ENCODE results near the gene TFDP3. TPM values are rescaled to one million over a fixed set of nuclear protein-coding genes. Genes with fewer than 3 reads are reported as not detected.

The TFDP3 gene
- total RNA-seq, 4 donors from 2014 or later, result not detected

DNA sequence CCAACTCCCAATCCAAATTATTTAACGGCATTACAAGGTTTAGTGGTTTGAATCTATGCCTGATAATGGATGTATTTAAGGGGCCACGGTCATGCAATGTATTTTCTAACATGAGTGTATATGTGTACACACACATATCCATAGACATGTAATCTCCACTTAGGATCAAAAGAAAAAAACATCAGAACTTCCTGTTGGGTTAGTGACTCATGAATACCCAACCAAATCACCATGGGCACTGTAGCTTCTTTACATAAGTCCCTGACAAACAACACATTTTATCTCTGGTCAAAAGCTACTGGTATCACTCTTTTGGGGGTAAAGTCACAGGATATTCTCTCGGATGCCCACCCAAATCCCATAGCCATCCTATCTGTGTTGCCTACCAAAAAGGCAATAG is 36.5 kb upstream of the TFDP3 start:
- in situ Hi-C loops (cut with MboI; ENCODE audit: low sequenced_read_pairs in 4 of 4), result no loop called here
- no peak for TF ChIP-seq POLR2A (IDR thresholded peaks at IDR 0.05)
- TF ChIP-seq, protein P1, sequence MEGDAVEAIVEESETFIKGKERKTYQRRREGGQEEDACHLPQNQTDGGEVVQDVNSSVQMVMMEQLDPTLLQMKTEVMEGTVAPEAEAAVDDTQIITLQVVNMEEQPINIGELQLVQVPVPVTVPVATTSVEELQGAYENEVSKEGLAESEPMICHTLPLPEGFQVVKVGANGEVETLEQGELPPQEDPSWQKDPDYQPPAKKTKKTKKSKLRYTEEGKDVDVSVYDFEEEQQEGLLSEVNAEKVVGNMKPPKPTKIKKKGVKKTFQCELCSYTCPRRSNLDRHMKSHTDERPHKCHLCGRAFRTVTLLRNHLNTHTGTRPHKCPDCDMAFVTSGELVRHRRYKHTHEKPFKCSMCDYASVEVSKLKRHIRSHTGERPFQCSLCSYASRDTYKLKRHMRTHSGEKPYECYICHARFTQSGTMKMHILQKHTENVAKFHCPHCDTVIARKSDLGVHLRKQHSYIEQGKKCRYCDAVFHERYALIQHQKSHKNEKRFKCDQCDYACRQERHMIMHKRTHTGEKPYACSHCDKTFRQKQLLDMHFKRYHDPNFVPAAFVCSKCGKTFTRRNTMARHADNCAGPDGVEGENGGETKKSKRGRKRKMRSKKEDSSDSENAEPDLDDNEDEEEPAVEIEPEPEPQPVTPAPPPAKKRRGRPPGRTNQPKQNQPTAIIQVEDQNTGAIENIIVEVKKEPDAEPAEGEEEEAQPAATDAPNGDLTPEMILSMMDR (IDR thresholded peaks at IDR 0.05 in 4 of 5, conservative IDR thresholded peaks at IDR 0.05 in 1 of 5), result no peak

DNA sequence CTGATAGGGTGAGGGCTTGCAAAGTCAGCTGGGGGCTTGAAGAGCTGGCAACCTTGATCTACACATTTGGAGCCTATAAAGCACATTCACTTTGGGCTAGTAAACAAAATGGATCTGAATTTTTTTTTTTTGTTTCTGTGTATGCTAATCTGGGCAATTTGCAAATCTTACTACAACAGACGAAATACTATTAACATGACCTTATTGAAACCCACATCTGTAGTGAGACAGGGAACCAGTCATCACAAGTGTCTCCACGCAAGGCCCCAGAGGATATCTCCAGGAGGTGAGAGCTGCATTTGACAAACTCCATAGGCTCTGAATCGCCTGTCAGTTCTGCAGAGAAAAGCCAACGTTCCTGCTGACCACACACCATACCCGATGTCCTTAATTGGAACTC is 33.0 kb upstream of the TFDP3 start:
- Histone ChIP-seq H3K4me3 (no peak overlapping the region), H3K4me1 (no peaks in the 10 kb centered on the region), H3K36me3 (no peaks in the 10 kb centered on the region), H3K9me3 (peaks cover 0 to 10% (median 0%) of the 10 kb centered on the region in 3 donors), H3K27ac (no peak overlapping the region), H3K27me3 (no peaks in the 10 kb centered on the region)
- TF ChIP-seq, protein P1 (IDR thresholded peaks at IDR 0.05 in 4 of 5, conservative IDR thresholded peaks at IDR 0.05 in 1 of 5), result no peak
- no peak for TF ChIP-seq POLR2A (IDR thresholded peaks at IDR 0.05)
- no peak for DNase-seq
- in situ Hi-C loops (cut with MboI; ENCODE audit: low sequenced_read_pairs in 4 of 4), result no loop called here
- no peak for ATAC-seq
- intact Hi-C loops (cut with DNase I; ENCODE audit: low total_unique reads), result no loop called here

More for the DNA sequence above, 36.5 kb upstream of the TFDP3 start:
- Histone ChIP-seq H3K9me3 (no peaks in the 10 kb centered on the region), H3K4me3 (no peak overlapping the region), H3K4me1 (no peaks in the 10 kb centered on the region), H3K36me3 (no peaks in the 10 kb centered on the region), H3K27me3 (no peaks in the 10 kb centered on the region), H3K27ac (no peak overlapping the region)
- intact Hi-C loops (cut with DNase I; ENCODE audit: low total_unique reads), result no loop called here
- ATAC-seq (no peak), DNase-seq (no peak)

DNA sequence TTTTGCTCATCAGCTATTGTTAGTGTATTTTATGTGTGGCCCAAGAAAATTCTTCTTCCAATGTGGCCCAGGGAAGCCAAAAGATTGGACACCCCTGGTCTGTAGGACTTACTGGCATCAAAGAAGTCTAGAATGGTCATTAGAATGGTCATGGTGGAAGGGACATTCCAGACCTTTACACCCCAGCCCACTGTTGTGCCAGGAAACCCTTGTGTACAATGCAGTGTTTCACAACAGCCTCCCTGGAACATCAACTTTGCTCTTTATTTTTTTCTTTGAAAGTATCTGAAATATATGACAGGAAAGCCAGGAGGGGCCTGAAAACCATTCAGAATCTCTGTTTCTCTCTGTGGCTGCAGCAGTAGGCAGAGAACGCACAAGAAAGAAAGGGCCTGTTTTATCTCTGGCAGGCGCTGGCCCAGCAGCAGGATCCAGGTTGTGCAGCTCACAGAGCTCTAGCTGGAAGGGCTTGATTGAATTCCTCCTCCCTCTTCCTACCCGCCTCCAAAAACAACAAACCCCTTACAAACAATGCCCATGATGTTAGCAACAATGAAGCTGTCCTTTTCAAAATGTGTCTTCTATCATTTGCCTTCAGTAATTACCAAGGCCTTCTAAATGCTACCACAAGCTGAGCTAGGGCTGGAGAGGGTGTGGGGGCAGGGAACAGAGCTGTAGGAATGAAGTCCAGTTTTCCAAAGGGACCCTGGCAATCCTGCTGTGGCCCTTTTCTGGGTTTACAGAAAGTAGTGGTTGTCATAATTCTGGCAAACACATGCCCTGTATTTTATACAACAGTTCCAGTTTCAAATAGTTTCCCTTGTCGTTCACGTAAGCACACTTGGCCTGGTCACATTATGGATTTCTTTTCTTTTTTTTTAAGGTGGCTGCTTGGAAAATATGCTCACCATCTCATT is 32.3 kb upstream of the TFDP3 start:
- H3K27me3 ChIP-seq, result no peaks in the 10 kb centered on the region
- DNase-seq (no peak), ATAC-seq (no peak)
- H3K27ac ChIP-seq, result no peak overlapping the region
- no peak for TF ChIP-seq POLR2A (IDR thresholded peaks at IDR 0.05)
- TF ChIP-seq, protein P1 (IDR thresholded peaks at IDR 0.05 in 4 of 5, conservative IDR thresholded peaks at IDR 0.05 in 1 of 5), result no peak
- H3K36me3 ChIP-seq, result no peaks in the 10 kb centered on the region
- no peaks in the 10 kb centered on the region for H3K4me1 ChIP-seq
- peaks cover 0 to 10% (median 0%) of the 10 kb centered on the region in 3 donors for H3K9me3 ChIP-seq
- in situ Hi-C loops (cut with MboI; ENCODE audit: low sequenced_read_pairs in 4 of 4), result no loop called here
- H3K4me3 ChIP-seq, result no peak overlapping the region
- intact Hi-C loops (cut with DNase I; ENCODE audit: low total_unique reads), result no loop called here

DNA sequence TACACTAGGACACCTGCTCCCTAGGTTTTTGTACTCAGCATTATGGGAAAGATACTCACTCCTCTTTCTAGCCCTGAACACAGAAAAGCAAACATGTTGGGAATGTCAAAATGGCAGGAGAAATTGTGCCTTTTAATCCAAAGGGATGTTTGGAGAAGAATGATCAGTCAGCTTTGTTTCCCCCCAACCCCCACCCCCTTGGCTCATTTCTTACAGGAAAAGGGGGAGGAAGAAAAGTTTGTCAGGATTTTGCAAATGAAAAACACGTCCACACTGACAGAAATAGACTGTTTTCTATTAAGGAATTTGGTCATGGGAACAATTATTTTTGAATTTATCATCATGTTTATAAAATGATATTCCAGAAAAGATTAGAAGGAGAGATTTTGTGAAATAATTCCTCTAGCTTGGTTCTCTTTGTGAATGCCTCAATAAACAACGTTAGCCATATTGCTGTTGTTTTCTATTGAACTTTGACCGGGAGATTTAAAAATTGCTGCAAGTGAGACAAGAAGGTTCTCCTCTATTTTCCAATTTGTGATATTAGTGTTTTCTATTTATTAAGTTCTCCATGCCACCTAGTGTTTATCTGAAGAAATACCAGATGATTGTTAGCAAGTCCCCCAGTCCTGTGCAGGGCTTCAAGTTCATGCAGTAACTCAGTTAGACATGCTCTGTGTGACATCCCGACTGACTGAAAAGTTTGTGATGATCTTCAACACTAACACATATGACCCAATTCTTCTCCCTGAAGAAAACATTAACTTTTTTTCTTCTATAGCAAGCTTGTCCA is 31.3 kb upstream of the TFDP3 start:
- H3K4me3 ChIP-seq, result no peak overlapping the region
- H3K27me3 ChIP-seq, result no peaks in the 10 kb centered on the region
- intact Hi-C loops (cut with DNase I; ENCODE audit: low total_unique reads) (no loop called here), in situ Hi-C loops (cut with MboI; ENCODE audit: low sequenced_read_pairs in 4 of 4) (no loop called here)
- no peaks in the 10 kb centered on the region for H3K36me3 ChIP-seq
- no peak for TF ChIP-seq POLR2A (IDR thresholded peaks at IDR 0.05)
- TF ChIP-seq, protein P1 (IDR thresholded peaks at IDR 0.05 in 4 of 5, conservative IDR thresholded peaks at IDR 0.05 in 1 of 5), result no peak
- no peak for DNase-seq
- H3K4me1 ChIP-seq, result no peaks in the 10 kb centered on the region
- no peak for ATAC-seq
- no peak overlapping the region for H3K27ac ChIP-seq
- peaks cover 0 to 10% (median 0%) of the 10 kb centered on the region in 3 donors for H3K9me3 ChIP-seq
